K562 treated with DMSO at 1 percent for 4 hours (cell line): ENCODE data around the gene LARP7. TPM values are rescaled to one million over a fixed set of nuclear protein-coding genes. Genes with fewer than 3 reads are reported as not detected.

Source experiments
- total RNA-seq: library from RNA; unstranded; fragments of 300-600 nt; gene quantifications from 2 replicates; pipeline ENCODE4 v1.2.3, GENCODE V29; 2022; ENCODE audit not compliant: insufficient read depth

The LARP7 gene
- 27.1 and 35.7 TPM in 2 replicates for total RNA-seq

GRCh38 chr4:112636688-112637551 is at the start of gene LARP7, which contains the start of gene ZGRF1:
Gene LARP7 (plus strand): TSS chr4:112637143. CDS start chr4:112644670, 7,527 bp downstream.
Gene ZGRF1 (minus strand): TSS chr4:112636909. CDS start chr4:112633176, 3,733 bp downstream.

Other genes with a start within 250 kb of the LARP7 start
- gene NEUROG2, start 121.0 kb upstream of the LARP7 start, total RNA-seq = not detected in 2 replicates
- 8.4 and 9.2 TPM in 2 replicates for gene ZGRF1, start 234 bp upstream of the LARP7 start, total RNA-seq